BE2C (cell line): Measurements from ENCODE around the gene DRD4.

Source experiments
- DNase-seq: peaks from one replicate; pipeline ENCODE4 v3.0.0-alpha.2; 2020
- H3K27me3 ChIP-seq: fragments of 250-450 bp; sonication (Bioruptor Pico); 2 replicates; pipeline ENCODE4 v1.5.1; 2020; ENCODE audit warnings: mild to moderate bottlenecking
- H3K36me3 ChIP-seq: fragments of 250-450 bp; sonication (Bioruptor Pico); 2 replicates; pipeline ENCODE4 v1.5.1; 2020; ENCODE audit warnings: mild to moderate bottlenecking
- H3K4me1 ChIP-seq: fragments of 250-450 bp; sonication (Bioruptor Pico); 2 replicates; pipeline ENCODE4 v1.5.1; 2020
- H3K4me3 ChIP-seq: 2 replicates; pipeline ENCODE4 v1.5.1; 2011; ENCODE audit warnings: low read depth, low read length
- H3K9me3 ChIP-seq: fragments of 250-450 bp; sonication (Bioruptor Pico); 2 replicates; pipeline ENCODE4 v1.5.1; 2020
- TF ChIP-seq, protein P1 (sequence below): IDR thresholded peaks from 2 replicates; pipeline ENCODE4 v1.5.1; 2012; ENCODE audit warnings: mild to moderate bottlenecking, low read depth, low read length

The DRD4 gene

DNA sequence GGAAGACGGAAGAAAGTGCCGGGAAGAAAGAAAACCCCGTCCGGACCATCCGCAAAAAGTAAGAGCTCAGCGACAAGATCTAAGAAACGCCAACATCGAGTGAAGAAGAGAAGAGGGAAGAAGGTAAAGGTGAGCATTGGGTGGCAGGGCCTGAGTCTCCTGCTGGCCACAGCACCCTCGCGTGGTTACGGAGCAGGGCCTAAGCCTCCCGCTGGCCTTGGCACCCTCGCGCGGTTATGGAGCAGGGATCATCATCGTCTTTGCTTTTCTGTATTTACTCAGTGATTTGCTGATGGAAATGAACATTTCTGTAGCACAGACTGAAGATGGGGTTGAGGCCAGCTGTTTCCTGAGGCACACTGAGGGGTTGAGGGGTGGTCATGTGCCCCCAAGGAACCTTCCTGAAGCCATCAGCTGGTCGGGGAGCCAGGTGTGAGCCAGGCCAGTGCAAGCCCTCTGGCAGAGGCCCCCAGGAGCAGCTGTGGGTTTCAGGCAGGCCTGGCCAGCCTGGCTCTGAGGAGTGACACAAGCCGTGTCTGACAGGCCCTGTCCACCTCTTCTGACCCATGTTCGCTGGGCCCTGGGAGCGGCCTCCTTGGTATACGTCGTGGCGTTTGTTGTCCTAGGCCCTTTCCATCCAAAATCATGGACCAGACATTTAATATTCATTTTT lies 35.4 kb upstream of the DRD4 start:
- Histone ChIP-seq H3K36me3 (peaks cover 26% of the 10 kb centered on the region), H3K27me3 (no peaks in the 10 kb centered on the region), H3K4me3 (no peak overlapping the region), H3K9me3 (no peaks in the 10 kb centered on the region), H3K4me1 (peaks cover 8% of the 10 kb centered on the region)
- DNase-seq: no peak
- TF ChIP-seq, protein P1, sequence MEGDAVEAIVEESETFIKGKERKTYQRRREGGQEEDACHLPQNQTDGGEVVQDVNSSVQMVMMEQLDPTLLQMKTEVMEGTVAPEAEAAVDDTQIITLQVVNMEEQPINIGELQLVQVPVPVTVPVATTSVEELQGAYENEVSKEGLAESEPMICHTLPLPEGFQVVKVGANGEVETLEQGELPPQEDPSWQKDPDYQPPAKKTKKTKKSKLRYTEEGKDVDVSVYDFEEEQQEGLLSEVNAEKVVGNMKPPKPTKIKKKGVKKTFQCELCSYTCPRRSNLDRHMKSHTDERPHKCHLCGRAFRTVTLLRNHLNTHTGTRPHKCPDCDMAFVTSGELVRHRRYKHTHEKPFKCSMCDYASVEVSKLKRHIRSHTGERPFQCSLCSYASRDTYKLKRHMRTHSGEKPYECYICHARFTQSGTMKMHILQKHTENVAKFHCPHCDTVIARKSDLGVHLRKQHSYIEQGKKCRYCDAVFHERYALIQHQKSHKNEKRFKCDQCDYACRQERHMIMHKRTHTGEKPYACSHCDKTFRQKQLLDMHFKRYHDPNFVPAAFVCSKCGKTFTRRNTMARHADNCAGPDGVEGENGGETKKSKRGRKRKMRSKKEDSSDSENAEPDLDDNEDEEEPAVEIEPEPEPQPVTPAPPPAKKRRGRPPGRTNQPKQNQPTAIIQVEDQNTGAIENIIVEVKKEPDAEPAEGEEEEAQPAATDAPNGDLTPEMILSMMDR: no peak

DNA sequence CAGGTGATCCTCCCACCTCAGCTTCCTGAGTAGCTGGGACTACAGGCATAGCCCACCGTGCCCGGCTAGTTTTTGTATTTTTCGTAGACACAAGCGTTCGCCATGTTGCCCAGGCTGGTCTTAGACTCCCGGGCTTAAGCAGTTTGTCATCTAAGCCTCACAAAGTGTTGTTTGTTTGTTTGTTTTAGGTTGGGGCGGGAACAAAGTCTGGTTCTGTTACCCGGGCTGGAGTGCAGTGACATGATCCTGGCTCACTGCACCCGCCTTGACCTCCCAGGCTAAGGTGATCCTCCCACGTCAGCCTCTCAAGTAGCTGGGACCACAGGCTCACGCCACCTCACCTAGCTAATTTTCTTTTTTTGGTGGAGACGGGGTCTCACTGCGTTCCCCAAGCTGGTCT lies 33.9 kb upstream of the DRD4 start:
- Histone ChIP-seq H3K9me3 (no peaks in the 10 kb centered on the region), H3K36me3 (peaks cover 41% of the 10 kb centered on the region), H3K27me3 (no peaks in the 10 kb centered on the region), H3K4me3 (no peak overlapping the region), H3K4me1 (peaks cover 9% of the 10 kb centered on the region)
- no peak for DNase-seq
- TF ChIP-seq, protein P1: no peak

DNA sequence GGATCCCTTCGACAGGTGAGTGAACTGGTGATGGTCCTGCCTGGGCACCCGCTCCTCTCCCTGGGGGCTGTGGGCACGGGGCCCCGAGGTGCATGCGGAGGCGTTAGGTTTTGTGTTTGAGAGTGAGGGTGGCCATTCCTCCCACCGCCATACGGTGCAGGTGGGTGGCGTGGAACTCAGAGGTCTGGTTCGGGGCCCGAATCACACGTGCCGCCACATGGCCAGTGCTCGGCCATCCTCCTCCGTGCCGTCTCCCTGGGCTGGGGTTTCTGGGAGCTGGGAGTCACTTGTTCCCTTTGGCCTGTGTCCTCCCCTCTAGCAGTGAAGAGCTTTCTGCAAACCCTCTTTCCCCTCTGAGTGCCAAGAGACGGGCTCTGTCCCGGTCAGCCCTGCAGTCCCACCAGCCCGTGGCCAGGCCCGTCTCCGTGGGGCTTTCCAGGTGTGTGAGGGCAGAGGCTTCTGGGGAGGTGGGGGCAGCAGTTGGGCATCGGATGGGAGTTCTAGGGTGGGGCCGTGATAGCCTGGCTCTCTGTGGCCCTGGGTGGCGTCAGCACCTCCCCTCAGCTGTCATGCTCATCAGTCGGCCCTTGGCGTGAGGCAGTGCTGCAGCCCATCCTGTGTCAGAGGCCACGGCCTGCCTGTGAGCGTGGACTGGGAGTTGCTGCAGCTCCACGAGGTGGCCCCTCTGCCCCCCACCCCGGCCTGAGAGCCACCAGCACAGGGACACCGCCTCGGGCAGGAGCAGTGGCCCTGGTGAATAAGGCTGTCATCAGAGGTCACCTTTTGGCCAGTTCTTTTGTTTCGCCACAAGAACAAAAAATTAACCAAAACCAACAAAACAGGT lies 31.6 kb upstream of the DRD4 start:
- Histone ChIP-seq H3K27me3 (no peaks in the 10 kb centered on the region), H3K36me3 (peaks cover 42% of the 10 kb centered on the region)

DNA sequence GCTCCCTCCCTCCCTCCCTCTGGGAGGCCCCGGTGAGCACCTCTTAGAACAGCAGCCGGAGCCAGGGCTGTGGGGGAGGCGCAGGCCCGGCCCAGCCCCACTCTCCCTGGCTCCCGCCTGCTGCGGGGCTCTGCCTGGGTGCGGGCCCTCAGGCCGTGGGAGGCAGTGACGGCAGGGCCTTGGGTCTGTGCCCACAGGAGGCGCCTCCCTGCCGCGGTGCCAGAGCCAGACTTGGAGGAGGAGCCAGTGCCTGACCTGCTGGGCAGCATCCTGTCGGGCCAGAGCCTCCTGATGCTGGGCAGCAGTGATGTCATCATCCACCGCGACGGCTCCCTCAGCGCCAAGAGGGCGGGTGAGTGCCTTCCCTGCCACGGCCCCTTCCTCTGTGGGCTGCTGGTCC lies 30.8 kb upstream of the DRD4 start:
- no peaks in the 10 kb centered on the region for H3K27me3 ChIP-seq
- peaks cover 9% of the 10 kb centered on the region for H3K4me1 ChIP-seq
- TF ChIP-seq, protein P1: no peak
- H3K4me3 ChIP-seq: no peak overlapping the region
- DNase-seq: peak; percentile 82
- H3K9me3 ChIP-seq: no peaks in the 10 kb centered on the region
- H3K36me3 ChIP-seq: peaks cover 43% of the 10 kb centered on the region

More for the DNA sequence above, 31.6 kb upstream of the DRD4 start:
- peaks cover 9% of the 10 kb centered on the region for H3K4me1 ChIP-seq
- no peaks in the 10 kb centered on the region for H3K9me3 ChIP-seq
- DNase-seq: no peak
- H3K4me3 ChIP-seq: no peak overlapping the region
- TF ChIP-seq, protein P1: no peak

DNA sequence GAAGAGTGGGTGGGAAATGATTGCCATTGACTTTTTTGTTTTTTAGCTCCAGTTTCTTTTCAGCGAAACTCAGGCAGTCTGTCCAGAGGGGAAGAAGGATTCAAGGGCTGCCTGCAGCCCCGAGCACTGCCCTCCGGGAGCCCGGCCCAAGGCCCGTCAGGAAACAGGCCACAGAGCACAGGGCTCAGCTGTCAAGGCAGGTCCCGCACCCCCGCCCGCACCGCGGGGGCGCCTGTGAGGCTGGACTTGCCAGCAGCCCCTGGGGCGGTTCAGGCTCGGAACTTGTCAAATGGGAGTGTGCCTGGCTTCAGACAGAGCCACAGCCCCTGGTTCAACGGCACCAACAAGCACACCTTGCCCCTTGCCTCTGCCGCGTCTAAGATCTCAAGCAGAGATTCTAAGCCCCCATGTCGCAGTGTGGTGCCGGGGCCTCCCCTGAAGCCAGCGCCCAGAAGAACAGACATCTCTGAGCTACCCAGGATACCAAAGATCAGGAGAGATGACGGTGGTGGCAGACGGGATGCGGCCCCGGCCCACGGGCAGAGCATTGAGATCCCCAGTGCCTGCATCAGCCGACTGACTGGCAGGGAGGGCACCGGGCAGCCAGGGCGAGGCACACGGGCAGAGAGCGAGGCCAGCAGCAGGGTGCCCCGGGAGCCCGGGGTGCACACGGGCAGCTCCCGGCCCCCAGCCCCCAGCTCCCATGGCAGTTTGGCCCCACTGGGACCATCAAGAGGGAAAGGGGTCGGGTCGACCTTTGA lies 29.9 kb upstream of the DRD4 start:
- Histone ChIP-seq H3K27me3 (no peaks in the 10 kb centered on the region), H3K4me1 (peaks cover 11% of the 10 kb centered on the region), H3K9me3 (no peaks in the 10 kb centered on the region), H3K4me3 (no peak overlapping the region), H3K36me3 (peaks cover 42% of the 10 kb centered on the region)
- TF ChIP-seq, protein P1: no peak
- peak; percentile 37 for DNase-seq
